Transverse colon (tissue), 3 donors: ENCODE results near the gene LIPT1.

ENCODE experiments used
- POLR2A ChIP-seq: fragments of 450-650 bp; IDR thresholded peaks from one replicate; pipeline ENCODE4 v1.6.1; 2016; ENCODE audit warnings: antibody characterized with exemption, mild to moderate bottlenecking, moderate library complexity
- TF ChIP-seq, protein P1 (sequence below), 5 experiments: fragments of 200-600 bp in 3 of 5; fragments of 450-650 bp in 2 of 5; sonication (generic) in 3 of 5; IDR thresholded peaks; 1 replicate in 2 of 5; 2 replicates in 3 of 5; pipeline ENCODE4 v1.5.1; 2016 to 2017; ENCODE audit warnings: antibody characterized with exemption in 5 of 5, inconsistent platforms in 3 of 5, mild to moderate bottlenecking in 2 of 5, moderate library complexity in 1 of 5

DNA sequence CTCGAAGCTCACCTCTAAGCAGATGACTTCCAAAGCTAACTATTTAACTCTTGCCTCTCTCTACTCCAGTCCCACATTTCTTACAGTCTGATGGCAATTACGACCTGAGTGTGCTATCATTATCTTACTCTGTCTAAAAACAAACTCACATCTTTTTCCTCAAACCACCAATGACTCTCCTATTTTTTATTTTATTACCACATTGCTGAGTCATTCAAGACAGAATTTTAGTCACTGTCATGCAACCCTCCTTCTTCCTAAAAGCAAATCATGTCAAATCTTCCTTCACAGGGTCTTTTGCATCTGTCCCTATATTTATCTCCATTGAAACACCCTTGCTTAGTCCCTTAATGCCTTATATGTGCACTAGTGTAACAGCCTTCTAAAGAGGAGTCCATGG, 47.9 kb upstream of the LIPT1 start:
- TF ChIP-seq, protein P1, sequence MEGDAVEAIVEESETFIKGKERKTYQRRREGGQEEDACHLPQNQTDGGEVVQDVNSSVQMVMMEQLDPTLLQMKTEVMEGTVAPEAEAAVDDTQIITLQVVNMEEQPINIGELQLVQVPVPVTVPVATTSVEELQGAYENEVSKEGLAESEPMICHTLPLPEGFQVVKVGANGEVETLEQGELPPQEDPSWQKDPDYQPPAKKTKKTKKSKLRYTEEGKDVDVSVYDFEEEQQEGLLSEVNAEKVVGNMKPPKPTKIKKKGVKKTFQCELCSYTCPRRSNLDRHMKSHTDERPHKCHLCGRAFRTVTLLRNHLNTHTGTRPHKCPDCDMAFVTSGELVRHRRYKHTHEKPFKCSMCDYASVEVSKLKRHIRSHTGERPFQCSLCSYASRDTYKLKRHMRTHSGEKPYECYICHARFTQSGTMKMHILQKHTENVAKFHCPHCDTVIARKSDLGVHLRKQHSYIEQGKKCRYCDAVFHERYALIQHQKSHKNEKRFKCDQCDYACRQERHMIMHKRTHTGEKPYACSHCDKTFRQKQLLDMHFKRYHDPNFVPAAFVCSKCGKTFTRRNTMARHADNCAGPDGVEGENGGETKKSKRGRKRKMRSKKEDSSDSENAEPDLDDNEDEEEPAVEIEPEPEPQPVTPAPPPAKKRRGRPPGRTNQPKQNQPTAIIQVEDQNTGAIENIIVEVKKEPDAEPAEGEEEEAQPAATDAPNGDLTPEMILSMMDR (IDR thresholded peaks at IDR 0.05), result no peak
- TF ChIP-seq POLR2A, result no peak
